Osteoblast (primary cell): Measurements from ENCODE around the gene RAB9A. TPM values are rescaled to one million over a fixed set of nuclear protein-coding genes. Genes with fewer than 3 reads are reported as not detected.

Source experiments
- DNase-seq: peaks from one replicate; pipeline ENCODE4 v3.0.0; 2011; ENCODE audit warnings: low spot score, mixed read lengths; ENCODE audit not compliant: insufficient read length; ENCODE audit errors: missing footprints
- H2AFZ ChIP-seq: 2 replicates; pipeline ENCODE4 v1.6.0; 2011; ENCODE audit warnings: mild to moderate bottlenecking, low read length
- H3K27ac ChIP-seq: 2 replicates; pipeline ENCODE4 v1.5.1; 2011; ENCODE audit warnings: mild to moderate bottlenecking, low read depth, low read length, moderate library complexity
- H3K27me3 ChIP-seq: 2 replicates; pipeline ENCODE4 v1.6.0; 2012; ENCODE audit warnings: mild to moderate bottlenecking, control low read depth, inconsistent platforms, low read length, moderate library complexity; ENCODE audit not compliant: insufficient read depth
- H3K36me3 ChIP-seq: 2 replicates; pipeline ENCODE4 v1.5.1; 2011; ENCODE audit warnings: mild to moderate bottlenecking, low read length, control low read depth, moderate library complexity; ENCODE audit not compliant: insufficient read depth
- H3K4me1 ChIP-seq: 2 replicates; pipeline ENCODE4 v1.5.1; 2011; ENCODE audit warnings: mild to moderate bottlenecking, low read length, control low read depth, moderate library complexity; ENCODE audit not compliant: insufficient read depth
- H3K4me2 ChIP-seq: 2 replicates; pipeline ENCODE4 v1.6.0; 2011; ENCODE audit warnings: mild to moderate bottlenecking, low read length; ENCODE audit not compliant: insufficient read depth
- H3K4me3 ChIP-seq: fragments of 200-600 bp; sonication (generic); 3 replicates; pipeline ENCODE4 v1.5.1; 2012; ENCODE audit warnings: mild to moderate bottlenecking, low read length, inconsistent platforms; ENCODE audit not compliant: insufficient read depth
- H3K79me2 ChIP-seq: 2 replicates; pipeline ENCODE4 v1.6.0; 2012; ENCODE audit warnings: mild to moderate bottlenecking, low read length, control low read depth, inconsistent platforms; ENCODE audit not compliant: insufficient read depth
- H3K9me3 ChIP-seq: 2 replicates; pipeline ENCODE4 v1.5.1; 2011; ENCODE audit warnings: low read depth, low read length, control low read depth
- H4K20me1 ChIP-seq: 2 replicates; pipeline ENCODE4 v1.6.0; 2012; ENCODE audit warnings: mild to moderate bottlenecking, low read length, control low read depth; ENCODE audit not compliant: insufficient read depth
- total RNA-seq: library from RNA; depleted of rRNA; stranded (reverse); fragments of >200 nt; gene quantifications from 2 replicates; pipeline ENCODE4 v1.2.3, GENCODE V29; 2012
- TF ChIP-seq, protein P1 (sequence below): IDR thresholded peaks from 2 replicates; pipeline ENCODE4 v1.5.1; 2011; ENCODE audit warnings: mild to moderate bottlenecking, low read depth, low read length, moderate library complexity; ENCODE audit errors: extremely low read depth

Gene RAB9A
- total RNA-seq, 1 donor: 63.0 TPM

DNA sequence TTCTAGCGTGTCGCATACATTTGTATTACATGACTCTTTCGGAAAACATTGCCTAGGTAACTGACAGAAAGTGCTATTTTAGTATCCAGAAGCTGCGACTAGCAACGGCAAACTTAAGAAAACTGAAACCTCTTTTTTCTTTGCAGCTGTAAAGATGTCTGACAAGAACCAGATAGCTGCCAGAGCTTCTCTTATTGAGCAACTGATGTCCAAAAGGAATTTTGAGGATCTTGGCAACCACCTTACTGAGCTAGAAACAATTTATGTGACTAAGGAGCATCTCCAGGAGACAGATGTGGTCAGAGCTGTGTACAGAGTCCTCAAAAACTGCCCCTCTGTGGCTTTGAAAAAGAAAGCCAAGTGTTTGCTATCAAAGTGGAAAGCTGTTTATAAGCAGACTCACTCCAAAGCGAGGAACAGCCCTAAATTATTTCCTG lies 26.6 kb upstream of the RAB9A start:
- TF ChIP-seq, protein P1, sequence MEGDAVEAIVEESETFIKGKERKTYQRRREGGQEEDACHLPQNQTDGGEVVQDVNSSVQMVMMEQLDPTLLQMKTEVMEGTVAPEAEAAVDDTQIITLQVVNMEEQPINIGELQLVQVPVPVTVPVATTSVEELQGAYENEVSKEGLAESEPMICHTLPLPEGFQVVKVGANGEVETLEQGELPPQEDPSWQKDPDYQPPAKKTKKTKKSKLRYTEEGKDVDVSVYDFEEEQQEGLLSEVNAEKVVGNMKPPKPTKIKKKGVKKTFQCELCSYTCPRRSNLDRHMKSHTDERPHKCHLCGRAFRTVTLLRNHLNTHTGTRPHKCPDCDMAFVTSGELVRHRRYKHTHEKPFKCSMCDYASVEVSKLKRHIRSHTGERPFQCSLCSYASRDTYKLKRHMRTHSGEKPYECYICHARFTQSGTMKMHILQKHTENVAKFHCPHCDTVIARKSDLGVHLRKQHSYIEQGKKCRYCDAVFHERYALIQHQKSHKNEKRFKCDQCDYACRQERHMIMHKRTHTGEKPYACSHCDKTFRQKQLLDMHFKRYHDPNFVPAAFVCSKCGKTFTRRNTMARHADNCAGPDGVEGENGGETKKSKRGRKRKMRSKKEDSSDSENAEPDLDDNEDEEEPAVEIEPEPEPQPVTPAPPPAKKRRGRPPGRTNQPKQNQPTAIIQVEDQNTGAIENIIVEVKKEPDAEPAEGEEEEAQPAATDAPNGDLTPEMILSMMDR: no peak
- Histone ChIP-seq H3K4me1 (peaks cover 32% of the 10 kb centered on the region), H3K79me2 (no peaks in the 10 kb centered on the region), H3K27me3 (no peaks in the 10 kb centered on the region), H3K4me2 (peak overlapping the region; percentile 63), H4K20me1 (no peaks in the 10 kb centered on the region), H3K4me3 (peak overlapping the region; percentile 43), H3K27ac (peak overlapping the region; percentile 48), H3K9me3 (no peaks in the 10 kb centered on the region), H3K36me3 (no peaks in the 10 kb centered on the region), H2AFZ (peak overlapping the region; percentile 16)
- DNase-seq: peak; percentile 41

DNA sequence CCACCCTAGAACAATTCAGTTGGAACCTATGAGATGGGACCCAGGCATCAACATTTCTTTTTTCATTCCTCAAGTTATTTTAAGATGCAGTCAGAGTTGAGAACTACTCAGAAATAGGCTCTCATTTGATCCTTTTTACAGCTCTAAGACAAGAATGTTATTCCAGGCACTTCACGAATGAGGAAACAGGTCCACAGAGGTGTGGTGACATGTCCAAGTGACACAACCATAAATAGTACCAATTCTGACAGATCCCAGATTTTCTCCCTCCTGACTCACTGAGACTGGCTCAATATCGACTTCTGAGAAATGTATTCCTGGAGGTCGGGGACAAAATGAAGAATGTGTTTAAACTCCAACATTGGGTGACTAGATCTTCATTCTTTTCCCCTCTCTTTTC lies 24.9 kb upstream of the RAB9A start:
- Histone ChIP-seq H3K27ac (peak overlapping the region; percentile 47), H3K4me1 (peaks cover 32% of the 10 kb centered on the region), H3K27me3 (no peaks in the 10 kb centered on the region), H3K4me3 (no peak overlapping the region), H3K9me3 (no peaks in the 10 kb centered on the region), H2AFZ (no peak overlapping the region), H4K20me1 (no peaks in the 10 kb centered on the region), H3K79me2 (no peaks in the 10 kb centered on the region), H3K4me2 (no peak overlapping the region), H3K36me3 (no peaks in the 10 kb centered on the region)
- no peak for DNase-seq
- TF ChIP-seq, protein P1: no peak

GRCh38 chrX:13666836-13667235 lies 22.1 kb upstream of the RAB9A start:
- H3K27ac ChIP-seq: no peak overlapping the region
- no peaks in the 10 kb centered on the region for H3K9me3 ChIP-seq
- H3K4me1 ChIP-seq: peaks cover 34% of the 10 kb centered on the region
- no peaks in the 10 kb centered on the region for H3K79me2 ChIP-seq
- TF ChIP-seq, protein P1: no peak
- H3K4me3 ChIP-seq: no peak overlapping the region
- DNase-seq: peak; percentile 1
- H4K20me1 ChIP-seq: no peaks in the 10 kb centered on the region
- no peak overlapping the region for H2AFZ ChIP-seq
- no peak overlapping the region for H3K4me2 ChIP-seq
- H3K27me3 ChIP-seq: no peaks in the 10 kb centered on the region
- no peaks in the 10 kb centered on the region for H3K36me3 ChIP-seq

DNA sequence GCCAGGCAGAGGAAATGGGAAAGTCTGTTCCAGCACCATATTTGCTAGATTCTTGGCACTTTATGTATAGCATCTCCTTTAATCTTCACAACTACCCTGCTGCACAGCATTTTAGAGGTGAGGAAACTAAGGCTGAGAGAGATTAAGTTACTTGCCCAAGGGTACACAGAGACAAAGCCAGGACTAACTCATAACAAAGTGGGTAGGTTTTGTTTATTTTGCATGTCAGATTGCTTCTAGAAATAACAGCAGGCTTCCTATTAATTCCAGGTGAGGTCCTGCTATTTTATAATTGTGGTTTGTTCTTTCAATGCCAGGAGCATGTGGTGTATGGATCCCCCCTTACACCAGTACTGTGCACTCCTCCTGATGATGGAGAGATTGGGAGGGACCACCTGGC lies 21.0 kb upstream of the RAB9A start:
- Histone ChIP-seq H3K27ac (no peak overlapping the region), H3K36me3 (no peaks in the 10 kb centered on the region), H4K20me1 (no peaks in the 10 kb centered on the region), H3K27me3 (no peaks in the 10 kb centered on the region), H2AFZ (no peak overlapping the region), H3K4me2 (no peak overlapping the region), H3K79me2 (no peaks in the 10 kb centered on the region), H3K9me3 (no peaks in the 10 kb centered on the region), H3K4me1 (peaks cover 25% of the 10 kb centered on the region), H3K4me3 (no peak overlapping the region)
- DNase-seq: no peak
- TF ChIP-seq, protein P1: no peak
